HG02678 (cell line): ENCODE data around the gene RASD2.

Source experiments
- ATAC-seq: cut with Tn5 transposase; IDR thresholded peaks from one replicate; pipeline ENCODE4 v1.9.1; 2021; ENCODE audit warnings: mild to moderate bottlenecking, moderate library complexity; ENCODE audit not compliant: unreplicated experiment

RASD2 gene

GRCh38 chr22:35539487-35539886, 1.1 kb upstream of the RASD2 start:
- ATAC-seq = no peak

- no peak for ATAC-seq
Observed at GRCh38 chr22:35539910-35540594, 579 bp upstream of the RASD2 start.

GRCh38 chr22:35541254-35541748, 670 bp downstream of the RASD2 start:
- no peak for ATAC-seq

GRCh38 chr22:35542157-35542938, 1.7 kb downstream of the RASD2 start:
- ATAC-seq = no peak

- ATAC-seq = no peak
Observed at GRCh38 chr22:35542939-35543516, 2.4 kb downstream of the RASD2 start.

- ATAC-seq = no peak
Observed at GRCh38 chr22:35543702-35544101, 3.1 kb downstream of the RASD2 start.

- ATAC-seq = no peak
Observed at GRCh38 chr22:35544189-35544588, 3.6 kb downstream of the RASD2 start.

GRCh38 chr22:35544827-35545226, 4.2 kb downstream of the RASD2 start:
- ATAC-seq = no peak

GRCh38 chr22:35546886-35547285, 6.3 kb downstream of the RASD2 start:
- ATAC-seq = no peak

GRCh38 chr22:35547987-35548721, 7.5 kb downstream of the RASD2 start:
- ATAC-seq = no peak

GRCh38 chr22:35548722-35549112, 8.1 kb downstream of the RASD2 start:
- no peak for ATAC-seq

GRCh38 chr22:35549328-35549727, 8.7 kb downstream of the RASD2 start:
- ATAC-seq = no peak

- ATAC-seq = no peak
Observed at GRCh38 chr22:35551549-35552177, 11.0 kb downstream of the RASD2 start.

- no peak for ATAC-seq
Observed at GRCh38 chr22:35552196-35552842, 11.7 kb downstream of the RASD2 start.

- ATAC-seq = no peak
Observed at GRCh38 chr22:35552846-35553245, 12.2 kb downstream of the RASD2 start.

- no peak for ATAC-seq
Observed at GRCh38 chr22:35553341-35553740, 12.7 kb downstream of the RASD2 start.

- no peak for ATAC-seq
Observed at GRCh38 chr22:35554297-35554845, 13.7 kb downstream of the RASD2 start.

GRCh38 chr22:35555483-35555890, 14.9 kb downstream of the RASD2 start:
- ATAC-seq = no peak

GRCh38 chr22:35555946-35556547, 15.4 kb downstream of the RASD2 start:
- ATAC-seq = no peak

GRCh38 chr22:35556666-35557065, 16.0 kb downstream of the RASD2 start:
- no peak for ATAC-seq
